HepG2 (cell line): ENCODE results near the gene PNRC1. TPM values are rescaled to one million over a fixed set of nuclear protein-coding genes. Genes with fewer than 3 reads are reported as not detected.

Experiments
- ATAC-seq: fragments of 200-7000 bp; cut with Tn5 transposase; 3 replicates; pipeline ENCODE4 v1.9.1; 2020; ENCODE audit warnings: mild to moderate bottlenecking, moderate library complexity
- BruUV-seq: library from RNA; stranded (reverse); fragments of 400-500 nt; replicated peaks from 2 replicates; lab custom pipeline; 2021; lab: Mats Ljungman, UMichigan
- CTCF ChIA-PET: fragments of 300-600 bp; formaldehyde crosslinking; extraction: SDS; loops from one replicate; lab custom pipeline; 2021; ENCODE audit warnings: low total read pairs, inconsistent platforms, low intra/inter-chr PET ratio; lab: Yijun Ruan, JAX
- POLR2A ChIA-PET: fragments of 350-600 bp; sonication (Branson Sonifier 250); formaldehyde crosslinking; loops from one replicate; lab custom pipeline; 2020; ENCODE audit warnings: antibody characterized with exemption, inconsistent platforms; lab: Yijun Ruan, JAX
- DNase-seq: peaks from one replicate; pipeline ENCODE4 v3.0.0-alpha.2; 2015; ENCODE audit warnings: low spot score
- FAIRE-seq: peaks from 3 replicates; lab custom pipeline; 2011; peaks lifted over from hg19 to GRCh38; lab: Jason Lieb, UNC
- H2AFZ ChIP-seq: one replicate; pipeline ENCODE4 v1.6.1; 2011; ENCODE audit warnings: low read length, inconsistent platforms
- H3K27ac ChIP-seq: fragments of 300-600 bp; 3 replicates; pipeline ENCODE4 v1.8.0; 2011; ENCODE audit warnings: mixed run types, mild to moderate bottlenecking, mixed read lengths, low read length, inconsistent platforms; ENCODE audit not compliant: insufficient read depth; ENCODE audit errors: extremely low read length
- H3K27me3 ChIP-seq, 2 experiments: fragments of 200-600 bp in 1 of 2; 2 replicates in 1 of 2; 3 replicates in 1 of 2; pipeline versions ENCODE4 v1.6.0 to v1.8.0; 2011; ENCODE audit warnings: low read length in 2 of 2, mild to moderate bottlenecking in 2 of 2, moderate library complexity in 2 of 2, inconsistent platforms in 1 of 2; ENCODE audit not compliant: insufficient read depth in 2 of 2, control insufficient read depth in 1 of 2
- H3K36me3 ChIP-seq, 2 experiments: fragments of 200-600 bp in 1 of 2; replicated peaks in 1 of 2; 2 replicates in 1 of 2; 3 replicates in 1 of 2; pipeline versions ENCODE4 v1.5.1 to v1.8.0; 2011; ENCODE audit warnings: low read length in 2 of 2, inconsistent platforms in 1 of 2; ENCODE audit not compliant: insufficient read depth in 2 of 2, control insufficient read depth in 1 of 2
- H3K4me1 ChIP-seq: 2 replicates; pipeline ENCODE4 v1.5.1; 2012; ENCODE audit warnings: low read length, inconsistent platforms; ENCODE audit not compliant: insufficient read depth
- H3K4me2 ChIP-seq: 2 replicates; pipeline ENCODE4 v1.6.0; 2011; ENCODE audit warnings: low read depth, low read length, inconsistent platforms
- H3K4me3 ChIP-seq, 3 experiments: fragments of 200-600 bp in 1 of 3; sonication (generic), shearing (Covaris generic) in 1 of 3; replicated peaks in 1 of 3; 2 replicates each; pipeline ENCODE4 v1.5.1; 2011 to 2016; ENCODE audit warnings: low read length in 3 of 3, inconsistent platforms in 2 of 3, low read depth in 2 of 3, mild to moderate bottlenecking in 2 of 3, control low read depth in 1 of 3, mixed read lengths in 1 of 3; ENCODE audit not compliant: insufficient read depth in 1 of 3
- H3K79me2 ChIP-seq: one replicate; pipeline ENCODE4 v1.6.1; 2011; ENCODE audit warnings: low read length, inconsistent platforms; ENCODE audit not compliant: insufficient read depth
- H3K9ac ChIP-seq: 2 replicates; pipeline ENCODE4 v1.6.0; 2011; ENCODE audit warnings: mild to moderate bottlenecking, low read depth, low read length, inconsistent platforms; ENCODE audit not compliant: insufficient read depth
- H3K9me3 ChIP-seq: 2 replicates; pipeline ENCODE4 v1.5.1; 2012; ENCODE audit warnings: mild to moderate bottlenecking, low read length
- H4K20me1 ChIP-seq: 2 replicates; pipeline ENCODE4 v1.6.0; 2011; ENCODE audit warnings: inconsistent platforms, mild to moderate bottlenecking, low read length, moderate library complexity; ENCODE audit not compliant: insufficient read depth
- CBX5 ChIP-seq: sonication (generic); formaldehyde crosslinking; IDR thresholded peaks from 2 replicates; pipeline ENCODE4 v1.4.0; 2020; ENCODE audit warnings: missing genetic modification reagents, borderline replicate concordance
- CENPX ChIP-seq: sonication (generic); formaldehyde crosslinking; IDR thresholded peaks from 2 replicates; pipeline ENCODE4 v1.9.0; 2021; ENCODE audit warnings: mild to moderate bottlenecking, missing genetic modification reagents, moderate library complexity
- DBP ChIP-seq: sonication (generic); formaldehyde crosslinking; IDR thresholded peaks from 2 replicates; pipeline ENCODE4 v1.4.0; 2020; ENCODE audit warnings: missing genetic modification reagents; ENCODE audit errors: not compliant biosample characterization
- DNMT3B ChIP-seq: conservative IDR thresholded peaks from 2 replicates; pipeline ENCODE4 v1.6.1; 2016; ENCODE audit warnings: missing biosample characterization, control low read depth
- EP300 ChIP-seq, 3 experiments: sonication (generic) in 1 of 3; formaldehyde crosslinking in 1 of 3; IDR thresholded peaks; 2 replicates each; pipeline versions ENCODE4 v1.5.1 to v1.6.1; 2011 to 2020; ENCODE audit warnings: low read depth in 2 of 3, low read length in 2 of 3, borderline replicate concordance in 1 of 3, improper control_type of control experiment in 1 of 3, mild to moderate bottlenecking in 1 of 3, missing genetic modification reagents in 1 of 3, moderate library complexity in 1 of 3
- FOXM1 ChIP-seq: sonication (generic); formaldehyde crosslinking; IDR thresholded peaks from 2 replicates; pipeline ENCODE4 v1.5.0; 2020; ENCODE audit warnings: missing genetic modification reagents
- HDAC2 ChIP-seq: sonication (generic); formaldehyde crosslinking; IDR thresholded peaks from 2 replicates; pipeline ENCODE4 v1.4.0; 2020; ENCODE audit warnings: missing genetic modification reagents
- HNF4G ChIP-seq, 2 experiments: sonication (generic) in 1 of 2; formaldehyde crosslinking in 1 of 2; IDR thresholded peaks; 2 replicates each; pipeline versions ENCODE4 v1.4.0 to v1.6.1; 2011 to 2020; ENCODE audit warnings: borderline replicate concordance in 2 of 2, low read depth in 2 of 2, mild to moderate bottlenecking in 2 of 2, low read length in 1 of 2, missing genetic modification reagents in 1 of 2, moderate library complexity in 1 of 2
- RBM39 ChIP-seq: fragments of 200-400 bp; formaldehyde crosslinking; IDR thresholded peaks from one replicate; pipeline ENCODE4 v1.6.1; 2018; ENCODE audit warnings: antibody characterized with exemption, mild to moderate bottlenecking, low read depth, low read length; ENCODE audit not compliant: poor library complexity, severe bottlenecking
- TAF15 ChIP-seq: fragments of 200-400 bp; formaldehyde crosslinking; IDR thresholded peaks from one replicate; pipeline ENCODE4 v1.6.1; 2018; ENCODE audit warnings: mild to moderate bottlenecking, low read depth, low read length; ENCODE audit not compliant: poor library complexity, severe bottlenecking
- TFE3 ChIP-seq: IDR thresholded peaks from 2 replicates; pipeline ENCODE4 v1.6.1; 2016
- ZFP36L2 ChIP-seq: sonication (generic); formaldehyde crosslinking; IDR thresholded peaks from 2 replicates; pipeline ENCODE4 v1.4.0; 2020; ENCODE audit warnings: missing genetic modification reagents
- ZMAT3 ChIP-seq: sonication (generic); formaldehyde crosslinking; conservative IDR thresholded peaks from 2 replicates; pipeline ENCODE4 v1.7.0; 2021; ENCODE audit warnings: missing genetic modification reagents
- ZNF740 ChIP-seq: sonication (generic); formaldehyde crosslinking; IDR thresholded peaks from 2 replicates; pipeline ENCODE4 v1.4.0; 2020; ENCODE audit warnings: missing genetic modification reagents
- WGBS: methylation state at CpG from one replicate; pipeline ENCODE4 v1.1.6; 2017; ENCODE audit warnings: low lambda C conversion rate; 5-methylcytosine and 5-hydroxymethylcytosine counted together
- in situ Hi-C: cut with HindIII; loops from 2 replicates; pipeline ENCODE4 v1.10.0; 2017; ENCODE audit warnings: low pct_unique_long_range_greater_than_20kb; ENCODE audit not compliant: extremely low pct_ligation_motif_present
- intact Hi-C: fragments of 100-400 bp; cut with micrococcal nuclease; formaldehyde crosslinking; loops from one replicate; pipeline ENCODE4 v1.10.0; 2022; ENCODE audit not compliant: unreplicated experiment
- polyA plus RNA-seq, 8 experiments: library from polyadenylated mRNA; depleted of rRNA in 3 of 8; stranded (reverse) in 7 of 8; unstranded in 1 of 8; fragments of >200 nt; fragmentation: Illumina TruSeq in 4 of 8; extraction: Trizol in 4 of 8; gene quantifications; 2 replicates each; pipeline versions ENCODE4 v1.2.1 to v1.2.3, GENCODE V29; 2011 to 2016; ENCODE audit warnings: low read depth in 4 of 8, missing spikeins in 1 of 8, mixed read lengths in 1 of 8; ENCODE audit not compliant: insufficient read depth in 1 of 8
- total RNA-seq, 5 experiments: library from RNA; depleted of rRNA; stranded (reverse); fragments of >200 nt; fragmentation: Illumina TruSeq; extraction: Trizol; gene quantifications; 2 replicates each; pipeline ENCODE4 v1.2.3, GENCODE V29; 2016; ENCODE audit warnings: low read depth in 1 of 5

The PNRC1 gene
- total and polyA plus RNA-seq, 2 of the 13 experiments (the other 11 are each of a cell fraction or from before 2014, with no cell fraction given): 17.6 to 36.0 TPM

GRCh38 chr6:89131599-89131998, 51.0 kb downstream of the PNRC1 start:
- DNase-seq: no peak
- 0 out of 2 replicates have a peak, but pooled peaks cover 4% of the 10 kb centered on the region for H3K9me3 ChIP-seq
- no peaks in the 10 kb centered on the region for H4K20me1 ChIP-seq
- H3K27me3 ChIP-seq: peaks cover 0 to 1% of the 10 kb centered on the region in 2 experiments; a peak in 1 of 5 replicates
- H2AFZ ChIP-seq: no peak overlapping the region
- TF ChIP-seq RBM39 (no peak), HNF4G (IDR thresholded peaks at IDR 0.05; ENCODE audit: borderline replicate concordance, low read depth, low read length) (no peak), HNF4G (CRISPR knock-in tag; IDR thresholded peaks at IDR 0.05; ENCODE audit: borderline replicate concordance, low read depth) (no peak), ZNF740 (CRISPR knock-in tag) (no peak), ZMAT3 (no peak), TAF15 (no peak), FOXM1 (CRISPR knock-in tag) (no peak), CENPX (CRISPR knock-in tag) (no peak), ZFP36L2 (no peak), TFE3 (CRISPR knock-in tag) (no peak), HDAC2 (CRISPR knock-in tag) (no peak), EP300 (IDR thresholded peaks at IDR 0.05; ENCODE audit: low read depth in 2 of 2, low read length in 2 of 2) (no peak), EP300 (CRISPR knock-in tag; IDR thresholded peaks at IDR 0.05; ENCODE audit: borderline replicate concordance) (no peak), CBX5 (CRISPR knock-in tag) (no peak), DBP (CRISPR knock-in tag) (no peak), DNMT3B (no peak)
- no peak overlapping the region for H3K4me2 ChIP-seq
- H3K79me2 ChIP-seq: no peaks in the 10 kb centered on the region
- no peak overlapping the region for H3K27ac ChIP-seq
- CTCF ChIA-PET: no interaction called here
- no TSS peak for BruUV-seq
- WGBS: 94% methylated on average over 3 of the region's 3 CpGs
- FAIRE-seq: no peak
- no peaks in the 10 kb centered on the region for H3K36me3 ChIP-seq
- 0 out of 2 replicates have a peak, but pooled peaks cover 11% of the 10 kb centered on the region for H3K4me1 ChIP-seq
- intact Hi-C loops: no loop called here
- no peak for ATAC-seq
- POLR2A ChIA-PET: interaction anchor here (1.6 kb wide), 1 partner anchor 15 kb away, joined by 7 read pairs; the partner anchor contains the start of gene PM20D2
- in situ Hi-C loops: no loop called here
- no peak overlapping the region for H3K4me3 ChIP-seq
- H3K9ac ChIP-seq: no peak overlapping the region
